GM11168 (cell line): ENCODE results near the gene ANO5.

Experiments used
- in situ Hi-C: fragments of 300-500 bp; cut with MboI; formaldehyde crosslinking; loops from one replicate; pipeline ENCODE4 v1.12.0; 2022; ENCODE audit warnings: low sequenced_read_pairs; ENCODE audit not compliant: unreplicated experiment

The ANO5 gene, protein sequence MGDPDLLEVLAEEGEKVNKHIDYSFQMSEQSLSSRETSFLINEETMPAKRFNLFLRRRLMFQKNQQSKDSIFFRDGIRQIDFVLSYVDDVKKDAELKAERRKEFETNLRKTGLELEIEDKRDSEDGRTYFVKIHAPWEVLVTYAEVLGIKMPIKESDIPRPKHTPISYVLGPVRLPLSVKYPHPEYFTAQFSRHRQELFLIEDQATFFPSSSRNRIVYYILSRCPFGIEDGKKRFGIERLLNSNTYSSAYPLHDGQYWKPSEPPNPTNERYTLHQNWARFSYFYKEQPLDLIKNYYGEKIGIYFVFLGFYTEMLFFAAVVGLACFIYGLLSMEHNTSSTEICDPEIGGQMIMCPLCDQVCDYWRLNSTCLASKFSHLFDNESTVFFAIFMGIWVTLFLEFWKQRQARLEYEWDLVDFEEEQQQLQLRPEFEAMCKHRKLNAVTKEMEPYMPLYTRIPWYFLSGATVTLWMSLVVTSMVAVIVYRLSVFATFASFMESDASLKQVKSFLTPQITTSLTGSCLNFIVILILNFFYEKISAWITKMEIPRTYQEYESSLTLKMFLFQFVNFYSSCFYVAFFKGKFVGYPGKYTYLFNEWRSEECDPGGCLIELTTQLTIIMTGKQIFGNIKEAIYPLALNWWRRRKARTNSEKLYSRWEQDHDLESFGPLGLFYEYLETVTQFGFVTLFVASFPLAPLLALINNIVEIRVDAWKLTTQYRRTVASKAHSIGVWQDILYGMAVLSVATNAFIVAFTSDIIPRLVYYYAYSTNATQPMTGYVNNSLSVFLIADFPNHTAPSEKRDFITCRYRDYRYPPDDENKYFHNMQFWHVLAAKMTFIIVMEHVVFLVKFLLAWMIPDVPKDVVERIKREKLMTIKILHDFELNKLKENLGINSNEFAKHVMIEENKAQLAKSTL

DNA sequence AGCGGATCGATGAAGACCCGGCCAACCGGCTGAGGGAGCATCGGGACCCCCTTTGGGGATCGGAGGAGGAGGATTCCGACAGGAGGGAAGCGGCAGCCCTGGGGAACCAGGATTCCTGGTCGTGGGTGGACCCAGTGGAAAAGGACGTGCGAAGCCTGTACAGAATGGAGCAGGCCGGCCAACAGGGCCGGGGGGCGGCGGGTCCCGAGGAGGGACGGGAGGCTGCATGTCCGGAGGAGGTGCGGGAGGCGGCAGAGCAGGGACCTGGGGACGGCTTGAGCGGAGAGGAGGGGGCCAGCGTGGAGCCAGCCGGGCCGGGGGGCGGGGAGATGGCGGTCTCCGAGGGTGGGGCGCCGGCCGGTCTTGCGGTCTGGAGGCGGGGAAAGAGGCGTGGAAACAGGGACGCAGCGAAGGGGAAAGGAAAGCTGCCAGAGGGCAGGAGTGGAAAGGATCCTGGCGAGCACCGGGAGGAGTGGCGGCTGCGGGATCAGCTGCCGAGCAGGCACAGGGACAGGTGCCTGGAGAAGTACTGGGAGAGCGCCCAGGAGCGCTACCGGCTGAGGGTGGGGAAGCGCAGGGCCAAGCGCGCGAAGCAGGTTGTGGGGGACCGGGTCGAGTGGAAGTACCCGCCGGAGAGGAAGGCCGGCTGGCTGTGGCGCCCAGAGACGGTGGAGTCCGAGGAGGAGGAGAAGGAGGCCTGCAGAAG is at the start of gene ANO5:
TSS of gene ANO5 (plus strand) at position 444 of the 706 bp plus-strand sequence. CDS start 408 bp downstream, outside the sequence.
- in situ Hi-C loops = no loop called here

DNA sequence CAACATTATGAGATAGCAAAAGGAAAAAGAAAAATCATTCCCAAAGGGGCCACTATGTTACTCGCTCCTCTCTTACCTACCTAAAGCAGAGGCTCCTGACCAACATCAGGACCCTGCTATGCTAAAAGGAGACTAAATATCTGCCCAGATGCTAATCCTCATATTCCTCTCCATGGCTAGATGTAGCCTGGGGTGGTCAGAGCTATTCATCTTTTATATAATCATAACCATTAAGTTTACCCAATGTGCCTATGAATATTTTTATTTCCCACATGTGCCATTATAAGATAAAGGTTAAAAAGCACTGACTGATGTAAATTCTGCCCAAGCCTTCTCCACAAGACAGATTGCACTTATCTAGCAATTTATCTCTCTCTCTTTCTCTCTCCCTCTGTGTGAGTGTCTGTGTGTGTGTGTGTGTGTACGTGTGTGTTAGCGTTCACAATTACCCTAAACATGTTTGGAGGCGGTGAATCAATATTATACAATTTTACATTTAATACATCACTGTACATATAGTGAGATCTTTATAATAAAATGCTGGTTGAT is 41.2 kb upstream of the ANO5 start:
- in situ Hi-C loops = no loop called here

DNA sequence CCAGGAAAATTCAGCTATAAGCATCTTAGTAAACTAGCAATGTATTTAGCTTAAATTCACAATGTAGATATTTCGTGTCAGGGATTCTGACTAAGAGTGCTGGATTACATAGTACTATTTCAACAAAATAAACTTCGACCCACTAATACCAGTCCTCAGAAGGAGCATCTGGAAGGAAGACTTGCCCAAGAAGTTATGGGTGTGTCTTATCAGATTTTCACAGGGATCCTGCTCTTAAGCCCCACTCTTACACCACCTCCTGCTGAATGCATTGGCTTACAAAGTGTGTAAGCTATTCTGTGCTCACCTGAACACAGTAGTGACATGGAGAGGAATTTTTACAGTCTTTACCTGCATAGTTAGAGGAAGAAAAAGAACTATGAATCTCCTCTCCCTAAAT is 35.4 kb upstream of the ANO5 start:
- in situ Hi-C loops = no loop called here

DNA sequence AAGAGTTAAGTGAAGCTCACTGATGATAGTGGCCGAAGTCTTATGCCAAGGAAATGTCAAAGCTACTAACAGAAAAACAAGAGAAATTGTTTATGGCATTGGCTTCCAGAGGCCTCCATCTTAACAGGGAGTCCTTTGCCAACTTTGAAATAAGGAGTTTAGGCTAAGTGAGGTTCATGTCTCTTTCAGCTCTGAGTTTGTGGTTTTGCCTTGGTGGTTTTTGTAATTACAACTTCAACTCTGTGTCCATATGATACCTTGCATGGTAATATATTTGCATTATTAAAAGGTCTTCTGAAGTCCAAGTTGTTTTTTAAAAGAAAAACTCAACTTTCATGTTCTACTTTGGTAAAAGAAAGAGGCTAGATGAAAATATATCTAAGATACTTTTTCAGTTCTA is 31.4 kb upstream of the ANO5 start:
- in situ Hi-C loops = no loop called here

DNA sequence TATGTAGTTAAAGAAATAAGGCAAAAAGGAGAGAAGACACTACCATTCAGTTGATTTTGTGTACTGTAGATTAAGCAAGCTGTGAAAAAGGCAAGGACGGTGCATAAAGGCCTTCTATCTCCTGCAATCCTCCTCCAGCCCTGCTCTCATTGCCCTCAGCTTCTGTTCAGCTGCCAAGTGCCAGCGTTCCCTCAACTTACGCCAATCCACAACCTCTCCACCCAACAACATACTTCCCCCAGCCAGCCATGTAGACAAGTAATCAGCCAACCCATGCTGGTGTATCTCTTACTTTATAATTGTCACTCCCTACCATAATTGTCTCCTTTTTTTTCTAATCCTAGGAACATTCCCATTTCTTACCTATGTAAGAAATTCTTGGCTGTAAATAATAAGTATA is 30.1 kb upstream of the ANO5 start:
- in situ Hi-C loops = no loop called here

DNA sequence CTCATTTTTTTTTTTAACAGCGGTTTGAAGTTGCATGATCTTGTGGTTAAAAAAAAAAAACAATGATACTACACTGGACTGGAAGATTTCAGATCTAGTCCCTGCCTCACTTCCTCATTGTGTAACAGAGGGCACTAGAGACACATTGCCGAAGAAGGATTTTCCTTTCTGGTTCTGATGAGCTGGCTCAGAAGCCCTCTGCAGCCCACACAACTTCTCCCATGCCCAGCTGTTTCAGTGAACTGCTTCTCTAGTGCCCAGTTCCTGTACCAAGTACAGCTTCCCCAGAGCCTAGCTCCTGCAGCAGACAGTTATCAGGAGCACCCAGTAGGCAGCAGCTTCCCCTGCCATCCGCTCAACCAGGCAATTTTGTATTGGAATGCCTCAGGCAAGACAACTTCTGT is 29.5 kb upstream of the ANO5 start:
- in situ Hi-C loops = no loop called here

DNA sequence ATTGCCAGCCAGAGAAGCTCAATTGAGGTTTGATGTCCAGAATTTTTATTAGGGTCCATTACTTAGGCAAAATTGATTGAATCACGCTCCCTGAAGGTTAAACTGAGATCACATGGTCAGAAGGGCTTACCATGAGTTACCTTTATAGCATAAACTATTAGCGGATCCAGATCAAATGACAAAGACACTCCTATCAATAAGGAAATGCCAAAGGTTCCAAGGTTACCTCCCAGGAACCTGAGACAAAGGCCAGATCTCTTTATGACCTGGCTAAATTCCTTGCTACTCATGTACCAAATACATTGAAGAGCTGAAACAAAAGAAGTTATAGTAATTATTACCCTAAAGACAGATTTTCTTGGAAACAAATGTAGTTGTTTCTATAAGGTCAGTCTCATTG is 27.8 kb upstream of the ANO5 start:
- in situ Hi-C loops = no loop called here

DNA sequence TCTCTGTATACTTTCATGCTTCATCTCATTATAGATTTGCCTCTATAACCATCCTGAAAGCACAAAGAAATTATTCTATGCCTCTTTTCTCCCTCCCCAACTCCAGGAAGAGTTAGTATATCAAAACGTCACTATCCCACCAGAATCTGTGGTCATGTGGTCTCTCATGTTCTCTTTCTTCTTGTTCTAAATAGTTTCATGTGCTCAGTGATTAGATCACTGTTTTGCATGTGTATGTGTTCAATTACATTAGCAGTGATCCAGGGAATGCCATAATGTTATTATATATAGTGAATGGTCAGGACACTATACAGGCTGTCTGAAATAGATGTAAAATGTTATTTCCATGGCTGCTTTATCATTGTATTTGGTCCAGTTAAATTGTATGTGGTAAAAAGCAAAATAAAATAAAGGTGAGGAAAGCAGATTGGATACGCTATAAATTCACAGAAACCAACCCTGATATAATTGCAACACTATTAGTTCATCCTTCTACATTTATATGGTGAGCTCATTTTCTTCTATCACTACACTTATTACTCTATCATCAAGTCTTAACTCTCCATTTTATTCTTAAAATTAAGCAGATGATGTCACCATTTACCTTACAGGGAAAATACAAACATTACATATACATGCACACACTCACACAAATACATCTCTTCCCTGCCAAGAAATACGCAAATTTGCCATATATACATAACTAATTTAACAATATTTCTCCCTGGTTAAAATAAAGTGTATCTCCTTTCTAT is 26.9 kb upstream of the ANO5 start:
- in situ Hi-C loops = no loop called here

DNA sequence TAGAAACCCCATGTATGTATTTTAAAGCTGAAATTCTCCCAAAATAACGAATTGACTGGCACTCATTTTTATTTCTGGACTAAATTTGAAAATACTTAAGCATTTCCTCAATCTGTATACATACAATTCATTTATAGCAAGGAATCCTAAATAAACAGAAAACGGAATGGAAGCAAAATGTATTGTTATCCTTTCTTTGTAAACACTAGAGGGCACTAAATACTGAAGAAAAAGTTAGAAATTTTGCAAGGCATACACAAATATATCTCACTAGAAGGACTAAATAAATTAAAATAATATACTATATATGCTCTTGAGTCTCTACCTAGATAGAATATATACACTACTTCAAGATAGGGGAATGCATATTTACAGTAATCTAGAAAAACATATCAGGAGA is 23.1 kb upstream of the ANO5 start:
- in situ Hi-C loops = no loop called here

DNA sequence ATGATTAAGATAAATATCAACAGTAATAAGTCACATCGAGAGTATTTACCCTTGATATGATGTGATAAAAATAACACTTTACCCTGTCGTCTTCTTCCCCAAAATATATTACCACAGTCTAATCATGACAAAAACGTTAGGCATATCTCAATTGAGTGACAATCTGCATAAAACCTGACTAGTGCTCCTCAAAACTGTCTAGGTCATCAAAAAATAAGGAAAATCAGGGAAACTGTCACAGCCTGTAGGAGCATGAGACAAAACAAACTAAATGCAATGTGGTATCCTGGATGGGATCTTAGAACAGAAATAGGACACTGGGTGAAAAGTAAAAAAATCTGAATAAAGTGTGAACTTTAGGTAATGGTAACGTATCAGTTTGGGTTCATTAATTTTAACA is 19.4 kb upstream of the ANO5 start:
- in situ Hi-C loops = no loop called here

DNA sequence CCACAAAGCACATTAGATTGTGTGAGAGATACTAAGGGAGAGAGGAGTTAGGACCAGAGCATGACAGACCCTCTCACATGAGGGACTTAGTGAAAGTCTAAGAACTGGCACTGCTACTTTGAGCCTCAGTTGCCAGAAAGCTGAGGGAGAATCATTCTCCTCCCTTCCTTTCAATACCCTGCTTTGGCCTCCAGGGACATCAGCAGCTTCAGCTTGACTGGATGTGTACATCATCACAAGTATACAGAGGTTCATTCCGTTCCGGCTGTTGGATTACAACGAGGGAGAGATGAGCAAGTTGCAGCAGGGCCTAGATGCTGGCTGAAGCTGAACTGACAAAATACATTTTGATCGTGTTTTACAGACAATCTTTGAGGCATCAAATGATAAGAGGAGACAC is 15.7 kb upstream of the ANO5 start:
- in situ Hi-C loops = no loop called here

DNA sequence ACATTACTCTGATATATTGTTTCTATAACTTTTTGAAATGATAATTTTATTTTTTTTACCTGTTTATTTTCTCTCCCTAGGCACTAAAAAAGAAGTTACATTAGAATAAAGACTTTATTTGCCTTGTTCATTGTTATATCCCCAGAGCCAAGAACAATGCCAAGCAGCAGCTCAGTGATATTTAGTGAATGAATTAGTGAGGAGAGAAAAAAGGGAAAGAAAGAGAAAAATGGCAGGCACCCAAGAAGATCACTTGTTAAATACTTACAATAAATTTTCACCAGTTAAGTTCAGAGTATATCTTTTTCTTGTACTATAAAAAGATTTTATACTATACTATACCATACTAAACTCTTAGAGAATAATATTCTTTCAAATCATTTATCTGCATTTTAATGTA is 13.3 kb upstream of the ANO5 start:
- in situ Hi-C loops = no loop called here

DNA sequence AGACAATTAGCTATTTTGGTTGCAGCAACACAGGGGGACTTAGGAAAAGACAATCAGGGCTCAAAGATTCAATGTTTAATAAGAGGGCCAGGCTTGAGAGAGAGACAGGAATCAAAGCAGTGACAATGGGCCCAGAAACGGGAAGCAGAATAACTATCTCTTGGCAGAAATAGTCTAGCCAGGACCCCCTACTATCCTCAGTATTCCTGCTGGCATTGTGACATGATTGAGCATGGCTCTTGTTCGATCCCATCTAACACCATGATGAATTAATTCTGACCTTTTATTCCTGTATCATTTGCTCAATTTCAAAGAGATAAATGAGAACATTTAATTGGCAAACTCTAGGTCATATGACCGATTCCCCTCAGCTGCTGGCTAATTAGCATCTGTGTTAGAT is 12.8 kb upstream of the ANO5 start:
- in situ Hi-C loops = no loop called here

DNA sequence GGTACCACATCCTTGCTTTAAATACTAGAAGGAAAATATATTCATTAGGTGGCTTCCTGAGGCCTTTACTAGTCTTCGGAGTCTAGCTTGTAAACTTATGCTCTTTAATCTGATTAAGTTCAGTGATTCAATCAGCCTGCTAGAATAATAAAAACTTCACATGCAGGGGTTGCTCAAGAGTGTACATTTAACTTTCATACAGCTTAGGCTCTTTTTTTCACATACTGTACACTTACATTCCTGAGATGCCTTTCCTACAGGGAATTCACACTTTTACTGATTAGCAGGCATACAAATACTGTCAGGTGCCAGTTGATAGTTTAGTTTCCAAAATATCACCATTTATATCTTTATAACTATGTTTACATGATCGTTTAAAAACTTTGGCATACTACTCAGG is 3.2 kb upstream of the ANO5 start:
- in situ Hi-C loops = no loop called here

DNA sequence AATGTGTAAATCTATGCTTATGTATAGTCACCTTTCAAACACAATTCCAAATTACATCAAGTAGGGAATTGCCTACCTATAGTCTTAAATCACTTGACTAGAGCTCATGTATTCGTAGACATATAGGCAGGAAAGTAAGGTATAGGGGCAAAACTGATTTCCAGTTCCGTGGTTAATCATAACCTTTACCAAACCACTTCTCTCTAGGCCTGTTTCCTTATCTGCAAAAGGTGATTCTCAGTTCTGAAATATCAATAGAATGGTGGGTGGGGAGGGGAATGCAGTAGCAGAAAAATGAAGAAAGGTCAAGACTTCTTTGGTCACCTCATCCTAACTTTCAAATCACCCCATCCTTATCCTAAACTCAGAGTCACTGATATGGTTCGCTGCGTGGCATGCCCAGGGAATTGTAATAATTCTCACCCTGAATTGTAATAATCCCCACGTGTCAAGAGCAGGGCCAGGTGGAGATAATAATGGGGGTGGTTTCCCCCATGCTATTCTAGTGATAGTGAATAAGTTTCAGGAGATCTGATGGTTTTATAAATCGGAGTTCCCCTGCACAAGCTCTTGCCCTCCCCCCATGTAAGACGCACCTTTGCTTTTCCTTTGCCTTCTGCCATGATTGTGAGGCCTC is 1.9 kb upstream of the ANO5 start:
- in situ Hi-C loops = no loop called here

DNA sequence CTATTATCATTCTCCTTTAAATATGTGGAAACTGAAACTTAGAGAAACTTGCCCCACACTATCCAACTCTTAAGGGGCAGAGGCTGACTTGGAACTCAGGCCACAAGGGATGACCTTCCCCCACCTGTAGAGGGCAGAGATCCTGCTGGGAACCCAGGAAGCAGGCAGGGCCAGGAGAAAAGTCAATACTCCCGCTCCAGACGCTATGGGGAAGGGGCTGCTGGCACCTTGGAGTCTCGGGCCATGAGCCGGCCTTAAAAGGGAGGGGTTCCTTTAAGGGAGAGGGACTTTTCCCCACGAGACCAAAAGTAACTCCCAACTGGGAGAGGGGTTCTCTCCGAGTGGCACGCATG is 620 bp upstream of the ANO5 start:
- in situ Hi-C loops = no loop called here

DNA sequence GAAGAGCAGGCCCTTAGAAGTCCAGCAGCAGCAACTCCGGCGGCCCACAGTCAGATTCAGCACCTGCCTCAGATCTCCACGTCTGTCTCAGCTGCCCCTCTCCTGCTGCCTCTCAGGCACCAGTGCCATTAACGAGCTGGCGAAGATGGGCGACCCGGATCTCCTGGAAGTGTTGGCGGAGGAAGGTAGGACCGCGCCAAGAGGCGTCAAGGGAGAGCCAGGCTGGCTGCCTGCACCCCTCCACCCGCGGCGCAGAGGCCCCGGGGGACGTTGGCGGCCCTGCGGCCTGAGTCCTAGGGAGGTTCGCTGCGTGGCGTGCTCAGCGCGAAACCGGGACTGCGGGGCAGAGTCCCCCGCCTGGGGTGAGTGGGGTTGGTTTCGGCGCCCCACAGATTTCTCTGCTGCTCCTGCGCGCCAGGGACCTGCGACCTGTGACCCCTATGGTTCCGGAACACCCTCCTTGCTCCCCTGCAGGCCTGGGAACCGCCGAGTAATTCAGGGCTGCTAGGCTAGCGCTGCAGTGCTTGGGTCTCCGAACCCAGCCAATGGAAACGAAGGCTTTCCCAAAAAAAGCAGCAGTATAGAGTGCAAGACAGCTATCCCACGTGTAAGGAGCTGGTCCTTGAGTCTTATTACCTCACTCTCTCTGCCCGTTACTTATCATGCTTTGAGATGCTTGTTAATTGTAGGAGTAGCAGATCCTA is 615 bp downstream of the ANO5 start:
- in situ Hi-C loops = no loop called here

DNA sequence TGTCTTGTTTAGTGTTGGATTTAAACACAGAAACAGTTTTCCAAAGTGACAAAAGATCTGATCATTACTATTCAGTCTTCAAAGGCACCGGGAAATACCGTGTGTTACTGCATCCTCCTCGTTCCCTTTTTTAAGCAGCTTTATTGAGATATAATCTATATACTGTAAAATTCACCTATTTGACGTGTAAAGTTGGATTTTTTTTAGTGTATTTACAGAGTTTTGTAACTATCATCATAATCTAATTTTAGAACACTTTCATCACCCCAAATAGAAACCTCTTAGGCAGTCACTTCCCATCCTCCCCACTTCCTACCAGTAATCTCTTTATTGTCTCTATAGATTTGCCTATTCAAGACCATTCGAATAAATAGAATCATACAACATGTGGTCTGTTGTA is 1.4 kb downstream of the ANO5 start:
- in situ Hi-C loops = no loop called here

DNA sequence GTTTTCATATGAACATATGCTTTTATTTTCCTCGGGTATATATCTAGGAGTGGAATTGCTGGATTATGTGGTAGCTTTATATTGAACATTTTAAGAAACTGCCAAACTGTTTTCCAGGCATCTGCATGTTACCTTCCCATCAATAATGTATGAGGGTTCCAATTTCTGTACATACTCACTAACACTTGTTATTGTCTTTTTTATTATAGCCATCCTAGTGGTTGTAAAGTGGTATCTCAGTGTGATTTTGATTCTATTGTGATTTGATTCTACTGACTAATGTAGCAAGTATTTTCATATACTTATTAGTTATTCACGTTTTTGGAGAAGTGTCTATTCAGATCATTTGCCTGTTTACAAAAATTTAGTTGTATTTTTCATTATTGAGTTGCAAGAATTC is 2.0 kb downstream of the ANO5 start:
- in situ Hi-C loops = no loop called here
